Ovary (tissue), 9 donors: ENCODE data around the gene PRMT3. TPM values are rescaled to one million over a fixed set of nuclear protein-coding genes. Genes with fewer than 3 reads are reported as not detected.

Experiments
- DNase-seq, 5 donors: peaks; one replicate each; pipeline ENCODE4 v3.0.0-alpha.2; 2019 to 2020
- H3K27ac ChIP-seq, 2 donors: fragments of 200-600 bp; one replicate each; pipeline versions ENCODE4 v1.5.1 to v1.8.0; 2019 to 2022
- H3K27me3 ChIP-seq: fragments of 200-600 bp; one replicate; pipeline ENCODE4 v1.8.0; 2022
- H3K36me3 ChIP-seq: fragments of 200-600 bp; sonication (generic); one replicate; pipeline ENCODE4 v1.5.1; 2019
- H3K4me1 ChIP-seq: one replicate; pipeline ENCODE4 v1.8.1; 2013; ENCODE audit warnings: mild to moderate bottlenecking, moderate library complexity; ENCODE audit not compliant: insufficient read depth
- H3K4me3 ChIP-seq: fragments of 200-600 bp; sonication (generic); one replicate; pipeline ENCODE4 v1.5.1; 2017
- H3K9me3 ChIP-seq, 2 donors: fragments of 200-600 bp in 1 of 2; sonication (generic) in 1 of 2; one replicate each; pipeline versions ENCODE4 v1.5.1 to v1.8.1; 2013 to 2019; ENCODE audit warnings: mild to moderate bottlenecking in 1 of 2, moderate library complexity in 1 of 2
- CTCF ChIP-seq, 3 donors: fragments of 450-650 bp in 2 of 3; fragments of 200-600 bp in 1 of 3; IDR thresholded peaks; one replicate each; pipeline versions ENCODE4 v1.5.1 to v1.8.0; 2016 to 2022; ENCODE audit warnings: antibody characterized with exemption in 3 of 3, mild to moderate bottlenecking in 1 of 3
- EP300 ChIP-seq: sonication (generic); formaldehyde crosslinking; IDR thresholded peaks from one replicate; pipeline ENCODE4 v1.6.1; 2017; ENCODE audit warnings: antibody characterized with exemption
- POLR2A ChIP-seq: fragments of 450-650 bp; IDR thresholded peaks from one replicate; pipeline ENCODE4 v1.6.1; 2017; ENCODE audit warnings: antibody characterized with exemption, mild to moderate bottlenecking, moderate library complexity
- WGBS, 3 donors: extraction: QIAGEN DNeasy Blood & Tissue Kit in 1 of 3; methylation state at CpG; one replicate each; pipeline versions ENCODE4 v1.1.5 to v1.1.7; 2013 to 2017; 5-methylcytosine and 5-hydroxymethylcytosine counted together
- intact Hi-C, 4 donors: fragments of 100-400 bp; cut with DNase I; formaldehyde crosslinking; loops; one replicate each; pipeline versions ENCODE4 v1.11.0 to v1.15.1; 2022 to 2023
- polyA plus RNA-seq, 2 donors: library from polyadenylated mRNA; stranded (reverse); fragments of 200-250 nt in 1 of 2; fragments of 350-450 nt in 1 of 2; fragmentation: Illumina TruSeq in 1 of 2; extraction: RNeasy Lipid Tissue Mini Kit (QIAGEN cat#74804) in 1 of 2; gene quantifications; one replicate each; pipeline ENCODE4 v1.2.3, GENCODE V29; 2013 to 2014
- total RNA-seq, 7 donors: library from RNA; depleted of rRNA in 2 of 7; stranded (reverse); fragments of >200 nt in 2 of 7; fragmentation: NEBNext Ultra II Directional in 3 of 7; extraction: Animal tissue kit (Norgen Biotek cat#: 25700) in 3 of 7; gene quantifications; one replicate each; pipeline versions ENCODE4 v1.1.0 to v1.2.4, GENCODE V29; 2016 to 2023
- donor health status: DM: no; HTN: no; CAD: no; lungs with moderate emphysema.
- donor health status: DM: no; HTN: no; CAD: no.
- donor health status: Bipolar disorder and iron deficiency.
- donor health status: DM: yes; HTN: yes; CAD: no.
- donor health status: DM: no; HTN: no; CAD: no.
- donor health status: DM: yes; HTN: yes; CAD: no.

Gene PRMT3
- total and polyA plus RNA-seq, 9 donors, result 8.5 to 21.2 (median 14.8) TPM

- TF ChIP-seq EP300 (no peak), CTCF (IDR thresholded peaks at IDR 0.05) (no peak), POLR2A (no peak)
- intact Hi-C loops, result no loop called here
- Histone ChIP-seq H3K27ac (no peak overlapping the region), H3K9me3 (no peaks in the 10 kb centered on the region), H3K27me3 (no peaks in the 10 kb centered on the region), H3K4me1 (no peaks in the 10 kb centered on the region), H3K36me3 (no peaks in the 10 kb centered on the region), H3K4me3 (no peak overlapping the region)
- no peak for DNase-seq
- 82 to 87% (median 85%) methylated on average over 4 of the region's 4 CpGs for WGBS, 3 donors
These were observed 171.2 kb downstream of the PRMT3 start for GRCh38 chr11:20558741-20559140.

Other genes starting within 250 kb of the PRMT3 start
- not detected for gene DBX1, start 227.2 kb upstream of the PRMT3 start, total RNA-seq
- not detected for gene DBX1, start 227.2 kb upstream of the PRMT3 start, polyA plus RNA-seq
- 10 to 100 TPM in 6 of 7 donors, 1 to 10 TPM in 1; 9.8 to 19.0 (median 13.7) TPM for gene HTATIP2, start 24.0 kb upstream of the PRMT3 start, total RNA-seq
- 10 to 100 TPM; 16.8 to 51.8 TPM for gene HTATIP2, start 24.0 kb upstream of the PRMT3 start, polyA plus RNA-seq
- not detected for gene SLC6A5, start 211.9 kb downstream of the PRMT3 start, total RNA-seq
- gene SLC6A5, start 211.9 kb downstream of the PRMT3 start, polyA plus RNA-seq, result under 1 TPM in 1 of 2 donors, not detected in 1; 0.12 TPM